GM13976 (cell line): ENCODE measurements around the gene EME2.
"Not testable (repeated sequence)": the region's sequence is repeated elsewhere in the genome, so short reads cannot be mapped to it uniquely, and the experiment has no call there.

Experiments
- DNase-seq: peaks from one replicate; pipeline ENCODE4 v3.0.0; 2012; ENCODE audit warnings: low spot score
- CTCF ChIP-seq: IDR thresholded peaks from 2 replicates; pipeline ENCODE4 v1.5.1; 2012; ENCODE audit warnings: borderline replicate concordance, mild to moderate bottlenecking; ENCODE audit not compliant: insufficient read depth; ENCODE audit errors: extremely low read depth, missing control alignments, control extremely low read depth
- in situ Hi-C: fragments of 300-500 bp; cut with MboI; formaldehyde crosslinking; loops from one replicate; pipeline ENCODE4 v1.12.0; 2022; ENCODE audit warnings: low sequenced_read_pairs, mixed read lengths, inconsistent platforms; ENCODE audit not compliant: unreplicated experiment

Gene EME2

GRCh38 chr16:1794221-1794871, 21.7 kb downstream of the EME2 start:
- in situ Hi-C loops, result no loop called here
- DNase-seq, result no peak
- TF ChIP-seq CTCF, result no peak

GRCh38 chr16:1794908-1795666, 22.5 kb downstream of the EME2 start:
- in situ Hi-C loops, result no loop called here
- no peak for TF ChIP-seq CTCF
- DNase-seq, result no peak

- in situ Hi-C loops, DNase-seq: not testable (repeated sequence)
Measured at GRCh38 chr16:1799263-1799662, 26.7 kb downstream of the EME2 start.

GRCh38 chr16:1800701-1801100, 28.1 kb downstream of the EME2 start:
- in situ Hi-C loops, result no loop called here
- TF ChIP-seq CTCF, result no peak
- DNase-seq, result no peak

GRCh38 chr16:1807626-1808025, 35.0 kb downstream of the EME2 start:
- TF ChIP-seq CTCF, result no peak
- in situ Hi-C loops, result no loop called here
- DNase-seq, result no peak

GRCh38 chr16:1808691-1809090, 36.1 kb downstream of the EME2 start:
- no peak for TF ChIP-seq CTCF
- in situ Hi-C loops, result no loop called here
- no peak for DNase-seq

GRCh38 chr16:1809281-1809801, 36.7 kb downstream of the EME2 start:
- no peak for TF ChIP-seq CTCF
- no peak for DNase-seq
- in situ Hi-C loops, result no loop called here
